SU-DHL-6 (cell line): Measurements from ENCODE around the gene CENPQ.

Experiments
- H2AFZ ChIP-seq: fragments of 200-600 bp; sonication (generic); 2 replicates; pipeline ENCODE4 v1.6.1; 2014; ENCODE audit warnings: low read depth, mild to moderate bottlenecking, moderate library complexity, mixed read lengths, antibody characterized with exemption, low read length; ENCODE audit not compliant: severe bottlenecking
- H3F3A ChIP-seq: fragments of 200-600 bp; shearing (Covaris generic); 2 replicates; pipeline ENCODE4 v1.6.0; 2016; ENCODE audit warnings: antibody characterized with exemption, mild to moderate bottlenecking; ENCODE audit not compliant: insufficient read depth
- H3K27ac ChIP-seq: fragments of 200-600 bp; sonication (generic); 2 replicates; pipeline ENCODE4 v1.5.1; 2016; ENCODE audit warnings: low read depth, mild to moderate bottlenecking, low read length, moderate library complexity, mixed read lengths
- H3K27me3 ChIP-seq: fragments of 200-600 bp; sonication (generic), shearing (Covaris generic); 2 replicates; pipeline ENCODE4 v1.6.0; 2014; ENCODE audit warnings: mild to moderate bottlenecking, low read length
- H3K36me3 ChIP-seq: fragments of 200-600 bp; sonication (generic); 2 replicates; pipeline ENCODE4 v1.6.1; 2014; ENCODE audit warnings: mild to moderate bottlenecking, low read length, mixed read lengths
- H3K4me2 ChIP-seq: fragments of 300-600, 200-600 bp; shearing (Covaris generic), sonication (generic); 2 replicates; pipeline ENCODE4 v1.6.0; 2014; ENCODE audit warnings: low read length, low read depth, mild to moderate bottlenecking; ENCODE audit not compliant: poor library complexity, severe bottlenecking
- H3K4me3 ChIP-seq: fragments of 200-600 bp; sonication (generic); 2 replicates; pipeline ENCODE4 v1.5.1; 2014; ENCODE audit warnings: antibody characterized with exemption, low read length, mild to moderate bottlenecking, mixed read lengths; ENCODE audit not compliant: insufficient read depth, poor library complexity, severe bottlenecking
- H3K79me2 ChIP-seq: fragments of 200-600 bp; sonication (generic); 2 replicates; pipeline ENCODE4 v1.6.1; 2014; ENCODE audit warnings: mild to moderate bottlenecking, low read length, moderate library complexity; ENCODE audit not compliant: insufficient read depth
- H3K9ac ChIP-seq: fragments of 200-600 bp; sonication (generic); 2 replicates; pipeline ENCODE4 v1.7.0; 2014; ENCODE audit warnings: mild to moderate bottlenecking, low read length
- H3K9me2 ChIP-seq: fragments of 200-600 bp; sonication (generic); replicated peaks from 2 replicates; pipeline ENCODE4 v1.6.1; 2014; ENCODE audit warnings: low read length; ENCODE audit not compliant: insufficient read depth
- H3K9me3 ChIP-seq: fragments of 200-600 bp; sonication (generic); 2 replicates; pipeline ENCODE4 v1.6.1; 2014; ENCODE audit warnings: low read length, mixed read lengths; ENCODE audit not compliant: insufficient read depth
- H4K20me1 ChIP-seq: fragments of 200-600 bp; sonication (generic); 2 replicates; pipeline ENCODE4 v1.6.1; 2014; ENCODE audit warnings: low read depth, mild to moderate bottlenecking, antibody characterized with exemption, low read length, moderate library complexity, mixed read lengths
- CTCF ChIP-seq: fragments of 200-600 bp; sonication (generic); IDR thresholded peaks from one replicate; pipeline ENCODE4 v1.5.1; 2017; ENCODE audit warnings: antibody characterized with exemption, mild to moderate bottlenecking, low read length, moderate library complexity; ENCODE audit not compliant: insufficient read depth, poor library complexity, severe bottlenecking
- EZH2phosphoT487 ChIP-seq: fragments of 200-600 bp; sonication (generic), shearing (Covaris generic); conservative IDR thresholded peaks from 2 replicates; pipeline ENCODE4 v1.6.1; 2018; ENCODE audit warnings: mild to moderate bottlenecking, antibody characterized with exemption, low read length, moderate library complexity, mixed read lengths

CENPQ gene

GRCh38 chr6:49423817-49424216 is 39.4 kb upstream of the CENPQ start:
- no peak for TF ChIP-seq EZH2phosphoT487
- no peak for TF ChIP-seq CTCF
- Histone ChIP-seq H3K79me2 (no peaks in the 10 kb centered on the region), H3K9me2 (no peaks in the 10 kb centered on the region), H3K27ac (no peak overlapping the region), H3K4me3 (no peak overlapping the region), H3F3A (no peaks in the 10 kb centered on the region), H3K9ac (no peak overlapping the region), H3K36me3 (no peaks in the 10 kb centered on the region), H3K27me3 (no peaks in the 10 kb centered on the region), H3K4me2 (no peak overlapping the region), H3K9me3 (no peaks in the 10 kb centered on the region), H4K20me1 (no peaks in the 10 kb centered on the region), H2AFZ (no peak overlapping the region)

DNA sequence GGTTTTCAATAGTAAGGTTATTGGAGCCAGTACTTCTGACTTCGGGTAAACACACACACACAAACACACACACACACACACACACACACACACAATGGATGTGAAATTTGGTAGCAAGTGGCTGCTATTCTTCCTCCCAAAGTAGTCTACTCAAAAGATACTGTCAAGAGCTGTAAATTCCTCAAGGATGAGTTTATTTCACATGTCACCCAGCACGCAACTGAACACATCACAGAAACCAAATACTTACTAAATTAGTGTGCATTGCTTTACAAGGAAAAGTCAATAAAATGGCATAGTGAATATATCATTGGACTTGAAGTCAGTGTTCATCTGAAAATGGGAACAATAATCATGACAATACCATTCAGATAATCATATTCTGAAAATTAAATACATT is 33.0 kb upstream of the CENPQ start:
- TF ChIP-seq EZH2phosphoT487 (no peak), CTCF (no peak)
- Histone ChIP-seq H3K79me2 (no peaks in the 10 kb centered on the region), H3K9ac (no peak overlapping the region), H3K9me2 (no peaks in the 10 kb centered on the region), H3K36me3 (peaks cover 14% of the 10 kb centered on the region; the same call in 1 of the 2 replicates), H4K20me1 (no peaks in the 10 kb centered on the region), H2AFZ (no peak overlapping the region), H3F3A (no peaks in the 10 kb centered on the region), H3K4me3 (no peak overlapping the region), H3K9me3 (no peaks in the 10 kb centered on the region), H3K27me3 (no peaks in the 10 kb centered on the region), H3K4me2 (no peak overlapping the region), H3K27ac (no peak overlapping the region)

DNA sequence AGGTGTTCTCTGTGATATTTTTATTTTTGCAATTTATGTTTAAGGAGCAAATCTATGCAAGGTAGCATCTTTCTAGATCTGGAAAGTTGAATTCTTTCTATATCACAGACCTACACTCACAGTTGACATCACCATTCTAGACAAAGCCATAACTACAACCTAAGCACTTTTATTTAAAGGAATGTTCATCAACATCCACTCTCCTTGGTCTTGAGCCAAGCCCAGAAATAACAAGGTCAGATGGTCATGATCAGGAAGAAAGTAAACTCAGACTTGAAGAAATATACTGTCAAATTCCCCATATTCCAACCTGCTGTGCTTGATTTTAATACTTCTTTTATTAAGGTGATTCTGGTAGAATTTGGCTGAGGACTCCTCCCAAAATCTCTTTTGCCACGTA is 32.3 kb upstream of the CENPQ start:
- Histone ChIP-seq H3K4me3 (no peak overlapping the region), H2AFZ (no peak overlapping the region)
- no peak for TF ChIP-seq EZH2phosphoT487
- no peak for TF ChIP-seq CTCF

GRCh38 chr6:49453221-49453620 is 9.9 kb upstream of the CENPQ start:
- Histone ChIP-seq H3K4me3 (no peak overlapping the region), H3K4me2 (no peak overlapping the region), H3K27ac (no peak overlapping the region), H3F3A (no peaks in the 10 kb centered on the region), H3K9me3 (no peaks in the 10 kb centered on the region), H3K27me3 (no peaks in the 10 kb centered on the region), H3K79me2 (no peaks in the 10 kb centered on the region), H2AFZ (no peak overlapping the region), H3K9me2 (no peaks in the 10 kb centered on the region), H3K9ac (no peak overlapping the region), H3K36me3 (peaks cover 43% of the 10 kb centered on the region; the same call in 1 of the 2 replicates), H4K20me1 (no peaks in the 10 kb centered on the region)
- TF ChIP-seq CTCF (peak; percentile 51), EZH2phosphoT487 (no peak)

More for the DNA sequence above, 32.3 kb upstream of the CENPQ start:
- peaks cover 20% of the 10 kb centered on the region; the same call in 1 of the 2 replicates for H3K36me3 ChIP-seq
- no peaks in the 10 kb centered on the region for H3K79me2 ChIP-seq
- no peaks in the 10 kb centered on the region for H3K9me2 ChIP-seq
- H3K4me2 ChIP-seq = no peak overlapping the region
- H3F3A ChIP-seq = no peaks in the 10 kb centered on the region
- no peak overlapping the region for H3K27ac ChIP-seq
- H3K9me3 ChIP-seq = no peaks in the 10 kb centered on the region
- no peaks in the 10 kb centered on the region for H4K20me1 ChIP-seq
- H3K27me3 ChIP-seq = no peaks in the 10 kb centered on the region
- no peak overlapping the region for H3K9ac ChIP-seq
